C4-2B (cell line): Measurements from ENCODE around the gene MTURN.
A peak's percentile ranks its signal among the peaks of the same experiment; 100 is the strongest.
"Not testable (repeated sequence)": the region's sequence is repeated elsewhere in the genome, so short reads cannot be mapped to it uniquely, and the experiment has no call there.

Source experiments
- H3K27ac ChIP-seq: fragments of 450-650 bp; 2 replicates; pipeline ENCODE4 v1.5.1; 2017
- ZFX ChIP-seq: fragments of 450-650 bp; IDR thresholded peaks from 2 replicates; pipeline ENCODE4 v1.6.1; 2017
- TF ChIP-seq, protein P1 (sequence below): fragments of 450-650 bp; conservative IDR thresholded peaks from 2 replicates; pipeline ENCODE4 v1.5.1; 2017; ENCODE audit warnings: mild to moderate bottlenecking

The MTURN gene

DNA sequence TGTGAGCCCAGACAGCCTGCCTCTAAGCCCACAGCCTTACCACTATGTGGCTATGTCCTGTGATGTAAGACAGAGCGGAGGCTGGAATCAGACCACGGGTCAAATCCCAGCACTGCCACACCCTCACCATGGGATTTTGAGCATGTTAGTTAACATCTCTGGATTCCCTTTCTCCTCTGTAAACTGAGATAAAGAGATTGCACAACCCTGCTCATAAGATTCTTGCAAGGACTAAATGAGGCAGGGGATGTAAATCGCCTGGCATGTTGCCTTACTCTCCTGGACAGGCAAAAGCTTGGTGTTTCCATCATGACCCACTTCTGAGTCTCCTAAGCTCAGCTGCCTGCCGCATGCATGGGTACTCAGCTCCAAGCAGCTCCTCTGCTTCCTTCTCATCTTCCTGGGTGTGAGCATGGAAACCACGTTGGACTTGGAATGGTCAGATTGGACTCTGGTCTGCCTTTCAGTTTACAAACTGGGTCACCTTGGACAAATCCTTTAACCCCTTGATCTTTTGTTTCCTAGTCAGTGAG, 41.3 kb upstream of the MTURN start:
- H3K27ac ChIP-seq = no peak overlapping the region
- TF ChIP-seq ZFX = no peak
- TF ChIP-seq, protein P1, sequence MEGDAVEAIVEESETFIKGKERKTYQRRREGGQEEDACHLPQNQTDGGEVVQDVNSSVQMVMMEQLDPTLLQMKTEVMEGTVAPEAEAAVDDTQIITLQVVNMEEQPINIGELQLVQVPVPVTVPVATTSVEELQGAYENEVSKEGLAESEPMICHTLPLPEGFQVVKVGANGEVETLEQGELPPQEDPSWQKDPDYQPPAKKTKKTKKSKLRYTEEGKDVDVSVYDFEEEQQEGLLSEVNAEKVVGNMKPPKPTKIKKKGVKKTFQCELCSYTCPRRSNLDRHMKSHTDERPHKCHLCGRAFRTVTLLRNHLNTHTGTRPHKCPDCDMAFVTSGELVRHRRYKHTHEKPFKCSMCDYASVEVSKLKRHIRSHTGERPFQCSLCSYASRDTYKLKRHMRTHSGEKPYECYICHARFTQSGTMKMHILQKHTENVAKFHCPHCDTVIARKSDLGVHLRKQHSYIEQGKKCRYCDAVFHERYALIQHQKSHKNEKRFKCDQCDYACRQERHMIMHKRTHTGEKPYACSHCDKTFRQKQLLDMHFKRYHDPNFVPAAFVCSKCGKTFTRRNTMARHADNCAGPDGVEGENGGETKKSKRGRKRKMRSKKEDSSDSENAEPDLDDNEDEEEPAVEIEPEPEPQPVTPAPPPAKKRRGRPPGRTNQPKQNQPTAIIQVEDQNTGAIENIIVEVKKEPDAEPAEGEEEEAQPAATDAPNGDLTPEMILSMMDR = no peak

DNA sequence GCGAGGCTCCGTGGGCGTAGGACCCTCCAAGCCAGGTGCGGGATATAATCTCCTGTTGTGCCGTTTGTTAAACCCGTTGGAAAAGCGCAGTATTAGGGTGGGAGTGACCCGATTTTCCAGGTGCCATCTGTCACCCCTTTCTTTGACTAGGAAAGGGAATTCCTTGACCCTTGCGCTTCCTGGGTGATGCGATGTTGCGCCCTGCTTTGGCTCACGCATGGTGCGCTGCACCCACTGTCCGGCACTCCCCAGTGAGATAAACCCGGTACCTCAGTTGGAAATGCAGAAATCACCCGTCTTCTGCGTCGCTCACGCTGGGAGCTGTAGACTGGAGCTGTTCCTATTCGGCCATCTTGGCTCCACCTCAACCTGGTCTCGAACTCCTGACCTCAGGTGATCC, 36.2 kb upstream of the MTURN start:
- H3K27ac ChIP-seq = not testable (repeated sequence)

DNA sequence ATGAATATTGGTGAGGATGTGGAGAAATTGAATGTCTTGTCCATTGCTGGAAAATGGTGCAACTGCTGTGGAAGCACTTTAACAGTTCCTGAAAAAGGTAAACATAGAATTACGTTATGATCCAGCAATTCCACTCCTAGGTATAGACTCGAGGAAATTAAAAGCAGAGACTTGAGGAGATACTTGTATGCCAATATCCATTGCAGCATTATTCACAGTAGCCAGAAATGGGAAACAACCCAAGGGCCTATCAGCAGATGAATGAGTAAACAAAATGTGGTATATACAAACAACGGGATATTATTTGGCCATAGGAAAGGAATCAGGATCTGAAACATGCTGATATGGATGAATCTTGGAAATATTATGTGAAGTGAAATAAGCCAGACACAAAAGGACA, 32.5 kb upstream of the MTURN start:
- no peak for TF ChIP-seq ZFX
- TF ChIP-seq, protein P1 = no peak
- peak overlapping the region; percentile 84 for H3K27ac ChIP-seq

DNA sequence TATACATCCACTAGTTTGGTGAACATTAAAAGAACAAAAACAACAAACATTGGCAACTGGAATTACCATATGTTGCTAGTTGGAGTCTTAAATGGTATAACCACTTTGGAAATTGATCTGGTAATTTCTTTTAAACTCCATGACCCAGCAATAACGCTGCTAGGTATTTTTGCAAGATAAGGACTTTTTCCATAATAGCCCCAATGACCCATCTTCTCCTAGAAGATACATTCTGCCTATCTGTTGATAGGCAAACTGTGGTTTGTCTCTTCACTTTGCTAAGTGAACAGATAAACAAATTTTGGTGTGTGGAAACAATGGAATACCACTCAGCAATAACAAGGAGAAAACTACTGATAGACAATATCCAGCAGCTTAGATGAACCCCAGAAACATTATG, 30.6 kb upstream of the MTURN start:
- TF ChIP-seq ZFX = no peak
- TF ChIP-seq, protein P1 = no peak
- no peak overlapping the region for H3K27ac ChIP-seq

DNA sequence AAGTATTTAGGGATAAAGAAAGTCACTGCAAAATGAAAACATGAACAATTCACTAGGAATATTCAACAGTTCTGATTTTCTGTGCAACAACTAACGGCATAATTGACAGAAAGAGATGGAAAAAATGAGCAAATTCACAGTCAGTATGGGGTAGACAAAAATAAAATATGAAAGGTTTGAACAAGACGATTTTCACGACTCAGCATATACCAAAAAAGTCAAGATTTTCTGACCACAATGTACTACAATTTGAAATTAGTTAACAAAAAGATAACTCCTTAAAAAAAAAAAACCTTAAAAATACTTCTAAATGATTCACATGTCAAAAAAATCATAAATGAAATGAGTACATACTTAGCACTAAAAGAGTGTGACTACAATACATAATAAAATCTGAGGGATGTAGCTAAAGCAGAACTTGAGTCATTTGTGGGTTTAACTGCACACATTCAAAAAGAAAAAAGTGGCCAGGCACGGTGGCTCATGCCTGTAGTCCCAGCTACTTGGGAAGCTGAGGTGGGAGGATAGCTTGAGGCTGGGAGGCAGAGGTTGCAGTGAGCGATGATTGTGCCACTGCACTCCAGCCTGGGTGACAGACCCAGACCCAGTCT, 22.6 kb upstream of the MTURN start:
- no peak overlapping the region for H3K27ac ChIP-seq
- TF ChIP-seq, protein P1 = no peak
- TF ChIP-seq ZFX = no peak

DNA sequence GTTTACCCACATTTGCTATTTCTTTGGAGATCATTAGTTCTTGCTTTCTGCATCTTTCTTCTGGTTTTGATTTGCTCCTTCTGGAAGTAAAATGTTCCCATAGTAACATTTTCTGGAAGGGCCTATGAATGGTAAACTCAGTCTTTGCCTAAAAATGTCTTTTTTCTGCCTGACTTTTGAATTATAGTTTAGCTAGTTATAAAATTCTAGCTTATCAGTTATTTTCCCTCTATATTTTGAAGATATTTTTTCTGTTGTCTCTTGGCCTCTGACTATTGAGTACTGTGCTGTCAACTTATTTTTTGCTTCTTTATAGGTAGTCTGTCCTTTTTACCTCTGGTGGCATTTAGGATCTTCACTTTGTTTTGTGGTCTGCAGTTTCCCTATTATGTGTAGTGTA, 21.6 kb upstream of the MTURN start:
- H3K27ac ChIP-seq = no peak overlapping the region
- TF ChIP-seq, protein P1 = no peak
- TF ChIP-seq ZFX = no peak

DNA sequence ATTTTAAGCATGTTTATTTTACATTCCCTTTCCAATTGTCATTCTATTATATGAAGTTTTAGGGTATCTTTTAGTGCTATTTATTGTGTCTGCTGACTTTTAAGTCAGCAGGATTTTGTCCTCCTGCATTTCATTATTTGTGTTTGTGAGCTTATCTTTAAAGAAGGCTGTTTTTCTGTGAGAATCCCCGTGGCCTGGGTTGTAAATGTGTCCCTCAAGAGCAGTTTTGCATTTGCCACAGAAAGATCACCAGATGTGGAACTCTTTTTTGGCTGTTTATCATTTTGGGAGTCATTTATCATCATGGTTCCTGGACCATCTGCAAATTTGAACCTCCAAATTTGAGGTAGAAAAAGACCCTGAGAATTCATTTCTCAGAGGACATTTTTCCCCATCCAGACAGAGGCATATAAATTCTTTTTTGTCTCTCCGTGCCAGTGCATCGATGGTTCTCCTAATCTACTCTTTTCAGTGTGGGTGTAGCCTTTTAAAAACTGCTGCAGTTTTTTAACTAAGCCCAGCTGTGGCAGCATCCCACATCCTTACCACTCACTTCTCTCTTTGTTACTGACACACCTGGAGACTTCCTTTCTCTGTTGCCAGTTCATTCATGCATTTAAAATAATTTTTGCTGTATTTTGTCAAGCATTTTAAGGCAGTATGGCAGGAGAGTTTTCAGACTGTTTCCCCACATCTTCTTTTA, 20.1 kb upstream of the MTURN start:
- TF ChIP-seq ZFX = no peak
- TF ChIP-seq, protein P1 = no peak
- H3K27ac ChIP-seq = no peak overlapping the region
